ENCODE measurements around the gene GDPD2.

- TF ChIP-seq POLR2A (IDR thresholded peaks at IDR 0.05) (no peak), CTCF (IDR thresholded peaks at IDR 0.05) (peak; percentile 59 to 80 (median 66))
Measured at GRCh38 chrX:70452143-70452733, 29.1 kb downstream of the GDPD2 start.
